Breast epithelium (tissue), 4 donors: Measurements from ENCODE around the gene ADAMTS13. TPM values are rescaled to one million over a fixed set of nuclear protein-coding genes. Genes with fewer than 3 reads are reported as not detected.

ENCODE experiments used
- DNase-seq, 2 donors: peaks; one replicate each; pipeline ENCODE4 v3.0.0-alpha.2; 2019; ENCODE audit warnings: low spot score in 2 of 2
- H3K27ac ChIP-seq, 2 donors: fragments of 200-600 bp; sonication (generic) in 1 of 2; one replicate each; pipeline ENCODE4 v1.5.1; 2016 to 2019; ENCODE audit warnings: mild to moderate bottlenecking in 1 of 2
- H3K27me3 ChIP-seq, 2 donors: fragments of 200-600 bp; sonication (generic) in 1 of 2; one replicate each; pipeline versions ENCODE4 v1.5.1 to v1.6.0; 2017 to 2019; ENCODE audit warnings: control low read depth in 1 of 2, mild to moderate bottlenecking in 1 of 2
- H3K36me3 ChIP-seq: fragments of 200-600 bp; one replicate; pipeline ENCODE4 v1.5.1; 2019
- H3K4me1 ChIP-seq, 2 donors: fragments of 200-600 bp; sonication (generic); one replicate each; pipeline ENCODE4 v1.5.1; 2016 to 2019; ENCODE audit warnings: control low read depth in 1 of 2
- H3K4me3 ChIP-seq, 3 donors: fragments of 200-600 bp; sonication (generic); 1 replicate in 2 of 3; 2 replicates in 1 of 3; pipeline ENCODE4 v1.5.1; 2016 to 2019; ENCODE audit warnings: mild to moderate bottlenecking in 3 of 3, moderate library complexity in 2 of 3
- H3K9me3 ChIP-seq, 2 donors: fragments of 200-600 bp; sonication (generic) in 1 of 2; one replicate each; pipeline ENCODE4 v1.5.1; 2016 to 2019; ENCODE audit warnings: control low read depth in 1 of 2
- POLR2A ChIP-seq: fragments of 450-650 bp; IDR thresholded peaks from one replicate; pipeline ENCODE4 v1.6.1; 2016; ENCODE audit warnings: antibody characterized with exemption, mild to moderate bottlenecking, moderate library complexity
- POLR2AphosphoS5 ChIP-seq, 3 donors: sonication (generic); formaldehyde crosslinking; IDR thresholded peaks; one replicate each; pipeline ENCODE4 v1.6.1; 2017; ENCODE audit warnings: antibody characterized with exemption in 3 of 3
- intact Hi-C: fragments of 100-400 bp; cut with DNase I; formaldehyde crosslinking; loops from one replicate; pipeline ENCODE4 v1.15.1; 2023; ENCODE audit warnings: low total_unique reads
- total RNA-seq, 3 donors: library from RNA; depleted of rRNA; stranded (reverse); fragments of >200 nt; gene quantifications; one replicate each; pipeline ENCODE4 v1.1.0, GENCODE V29; 2016
- TF ChIP-seq, protein P1 (sequence below), 3 donors: fragments of 450-650 bp; IDR thresholded peaks; one replicate each; pipeline ENCODE4 v1.5.1; 2016 to 2017; ENCODE audit warnings: antibody characterized with exemption in 3 of 3, mild to moderate bottlenecking in 3 of 3, moderate library complexity in 3 of 3

Gene ADAMTS13
- total RNA-seq, 3 donors from 2014 or later = 0.88 to 2.9 (median 0.96) TPM

GRCh38 chr9:133383438-133383837, 38.7 kb upstream of the ADAMTS13 start:
- H3K4me3 ChIP-seq = no peak overlapping the region
- H3K27me3 ChIP-seq = no peaks in the 10 kb centered on the region
- no peak for DNase-seq
- no peak overlapping the region for H3K27ac ChIP-seq
- no peak for TF ChIP-seq POLR2AphosphoS5 (IDR thresholded peaks at IDR 0.05)
- TF ChIP-seq, protein P1, sequence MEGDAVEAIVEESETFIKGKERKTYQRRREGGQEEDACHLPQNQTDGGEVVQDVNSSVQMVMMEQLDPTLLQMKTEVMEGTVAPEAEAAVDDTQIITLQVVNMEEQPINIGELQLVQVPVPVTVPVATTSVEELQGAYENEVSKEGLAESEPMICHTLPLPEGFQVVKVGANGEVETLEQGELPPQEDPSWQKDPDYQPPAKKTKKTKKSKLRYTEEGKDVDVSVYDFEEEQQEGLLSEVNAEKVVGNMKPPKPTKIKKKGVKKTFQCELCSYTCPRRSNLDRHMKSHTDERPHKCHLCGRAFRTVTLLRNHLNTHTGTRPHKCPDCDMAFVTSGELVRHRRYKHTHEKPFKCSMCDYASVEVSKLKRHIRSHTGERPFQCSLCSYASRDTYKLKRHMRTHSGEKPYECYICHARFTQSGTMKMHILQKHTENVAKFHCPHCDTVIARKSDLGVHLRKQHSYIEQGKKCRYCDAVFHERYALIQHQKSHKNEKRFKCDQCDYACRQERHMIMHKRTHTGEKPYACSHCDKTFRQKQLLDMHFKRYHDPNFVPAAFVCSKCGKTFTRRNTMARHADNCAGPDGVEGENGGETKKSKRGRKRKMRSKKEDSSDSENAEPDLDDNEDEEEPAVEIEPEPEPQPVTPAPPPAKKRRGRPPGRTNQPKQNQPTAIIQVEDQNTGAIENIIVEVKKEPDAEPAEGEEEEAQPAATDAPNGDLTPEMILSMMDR (IDR thresholded peaks at IDR 0.05) = no peak
- no peaks in the 10 kb centered on the region for H3K4me1 ChIP-seq
- intact Hi-C loops = no loop called here
- no peaks in the 10 kb centered on the region for H3K36me3 ChIP-seq
- no peaks in the 10 kb centered on the region for H3K9me3 ChIP-seq

DNA sequence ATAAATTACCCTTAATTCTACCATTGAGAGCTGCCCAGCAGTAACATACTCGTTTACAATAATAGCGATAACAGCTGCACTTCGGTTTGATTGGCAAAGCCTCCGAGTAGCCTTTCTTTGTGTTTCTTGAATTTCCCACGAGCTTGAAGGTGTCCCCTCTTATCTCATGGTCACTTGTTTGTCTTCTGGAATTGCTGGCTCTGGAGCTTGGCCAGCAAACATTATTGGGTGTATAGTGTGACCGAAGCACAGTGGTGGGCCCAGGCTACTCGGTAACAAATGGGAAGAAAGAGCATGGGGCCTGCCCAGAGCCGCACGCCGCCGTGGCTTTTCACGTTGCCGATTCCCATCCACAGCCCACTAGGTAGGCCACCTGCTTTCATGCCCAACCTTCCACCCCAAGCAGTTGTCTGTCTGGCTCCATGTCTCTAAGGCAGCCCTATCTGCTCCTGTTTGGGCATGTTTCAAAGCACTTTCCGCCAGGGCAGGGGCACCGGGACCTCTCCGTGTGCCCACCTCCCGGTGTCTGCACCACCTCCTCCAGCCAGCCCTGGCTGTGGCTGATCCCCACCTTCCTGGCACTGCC, 37.3 kb upstream of the ADAMTS13 start:
- no peaks in the 10 kb centered on the region for H3K36me3 ChIP-seq
- H3K27ac ChIP-seq = no peak overlapping the region
- H3K27me3 ChIP-seq = no peaks in the 10 kb centered on the region
- H3K4me3 ChIP-seq = no peak overlapping the region
- H3K9me3 ChIP-seq = no peaks in the 10 kb centered on the region
- no peaks in the 10 kb centered on the region for H3K4me1 ChIP-seq
- TF ChIP-seq POLR2A (no peak), POLR2AphosphoS5 (IDR thresholded peaks at IDR 0.05) (no peak)
- TF ChIP-seq, protein P1 (IDR thresholded peaks at IDR 0.05) = no peak
- intact Hi-C loops = no loop called here
- no peak for DNase-seq

DNA sequence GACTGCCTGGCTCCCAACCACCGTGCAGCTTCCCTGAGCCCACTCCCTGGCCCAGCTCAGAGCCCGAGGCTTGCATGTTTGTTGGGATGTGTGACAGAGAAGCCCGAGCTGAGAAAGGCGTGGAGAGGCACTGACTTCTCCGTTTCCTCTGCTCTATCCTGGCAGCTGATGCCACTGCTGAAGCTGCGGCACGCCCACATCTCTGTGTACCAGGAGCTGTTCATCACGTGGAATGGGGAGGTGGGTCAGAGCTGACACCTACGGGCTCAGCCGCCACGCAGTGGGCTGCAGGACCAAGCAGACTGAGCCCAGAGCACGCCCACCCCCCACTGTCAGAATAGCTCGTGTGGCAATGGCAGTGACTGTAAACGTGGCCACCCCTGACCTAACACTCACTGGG, 36.7 kb upstream of the ADAMTS13 start:
- no peak for TF ChIP-seq POLR2A
- no peak for TF ChIP-seq POLR2AphosphoS5 (IDR thresholded peaks at IDR 0.05)
- TF ChIP-seq, protein P1 (IDR thresholded peaks at IDR 0.05) = no peak
- Histone ChIP-seq H3K4me1 (no peaks in the 10 kb centered on the region), H3K36me3 (no peaks in the 10 kb centered on the region), H3K27ac (no peak overlapping the region), H3K9me3 (no peaks in the 10 kb centered on the region), H3K27me3 (no peaks in the 10 kb centered on the region), H3K4me3 (no peak overlapping the region)
- intact Hi-C loops = no loop called here
- DNase-seq = no peak

GRCh38 chr9:133386338-133386737, 35.8 kb upstream of the ADAMTS13 start:
- Histone ChIP-seq H3K4me3 (no peak overlapping the region), H3K27me3 (no peaks in the 10 kb centered on the region), H3K9me3 (no peaks in the 10 kb centered on the region), H3K36me3 (no peaks in the 10 kb centered on the region), H3K4me1 (no peaks in the 10 kb centered on the region), H3K27ac (no peak overlapping the region)
- DNase-seq = no peak
- no peak for TF ChIP-seq POLR2AphosphoS5 (IDR thresholded peaks at IDR 0.05)
- no peak for TF ChIP-seq POLR2A
- TF ChIP-seq, protein P1 (IDR thresholded peaks at IDR 0.05) = no peak
- intact Hi-C loops = no loop called here

GRCh38 chr9:133387680-133388079, 34.5 kb upstream of the ADAMTS13 start:
- H3K27ac ChIP-seq = no peak overlapping the region
- DNase-seq = peak; percentile 46 to 78

More at GRCh38 chr9:133387680-133388079, 34.5 kb upstream of the ADAMTS13 start:
- H3K27me3 ChIP-seq = no peaks in the 10 kb centered on the region
- intact Hi-C loops = no loop called here
- H3K36me3 ChIP-seq = no peaks in the 10 kb centered on the region
- no peaks in the 10 kb centered on the region for H3K4me1 ChIP-seq
- no peak for TF ChIP-seq POLR2A
- no peak for TF ChIP-seq POLR2AphosphoS5 (IDR thresholded peaks at IDR 0.05)
- TF ChIP-seq, protein P1 (IDR thresholded peaks at IDR 0.05) = no peak
- H3K4me3 ChIP-seq = no peak overlapping the region
- H3K9me3 ChIP-seq = no peaks in the 10 kb centered on the region
